Stimulated activated naive B cell treated with anti-CD40 and anti-IgM and Interleukin-4, amounts not matched to agents 10 μg/mL and 1 μg/mL and 100 μg/mL, for 72 hours (primary cell): ENCODE measurements around the gene SIX1.

Experiments used
- ATAC-seq, 2 donors: fragments of 150-1000 bp; cut with Tn5 transposase; replicated peaks; 2 replicates each; pipeline ENCODE4 v1.10.0; 2021; ENCODE audit warnings: moderate library complexity in 1 of 2
- DNase-seq: peaks from one replicate; pipeline ENCODE4 v3.0.0; 2021
- H3K27ac Mint-ChIP-seq: one replicate; pipeline ENCODE4 v1.8.0; 2022; ENCODE audit warnings: mild to moderate bottlenecking, mixed read lengths
- H3K27me3 Mint-ChIP-seq, 2 donors: one replicate each; pipeline ENCODE4 v1.8.0; 2022; ENCODE audit warnings: mixed read lengths in 2 of 2
- H3K36me3 Mint-ChIP-seq, 2 donors: one replicate each; pipeline ENCODE4 v1.8.0; 2022; ENCODE audit warnings: mixed read lengths in 2 of 2, mild to moderate bottlenecking in 1 of 2
- H3K4me1 Mint-ChIP-seq, 2 donors: one replicate each; pipeline ENCODE4 v1.8.0; 2022; ENCODE audit warnings: mixed read lengths in 2 of 2, mild to moderate bottlenecking in 1 of 2
- H3K4me3 Mint-ChIP-seq, 2 donors: one replicate each; pipeline ENCODE4 v1.8.0; 2022; ENCODE audit warnings: mild to moderate bottlenecking in 2 of 2, mixed read lengths in 2 of 2, moderate library complexity in 1 of 2
- H3K9me3 Mint-ChIP-seq, 2 donors: one replicate each; pipeline ENCODE4 v1.8.0; 2022; ENCODE audit warnings: mixed read lengths in 2 of 2, mild to moderate bottlenecking in 1 of 2

Gene SIX1

DNA sequence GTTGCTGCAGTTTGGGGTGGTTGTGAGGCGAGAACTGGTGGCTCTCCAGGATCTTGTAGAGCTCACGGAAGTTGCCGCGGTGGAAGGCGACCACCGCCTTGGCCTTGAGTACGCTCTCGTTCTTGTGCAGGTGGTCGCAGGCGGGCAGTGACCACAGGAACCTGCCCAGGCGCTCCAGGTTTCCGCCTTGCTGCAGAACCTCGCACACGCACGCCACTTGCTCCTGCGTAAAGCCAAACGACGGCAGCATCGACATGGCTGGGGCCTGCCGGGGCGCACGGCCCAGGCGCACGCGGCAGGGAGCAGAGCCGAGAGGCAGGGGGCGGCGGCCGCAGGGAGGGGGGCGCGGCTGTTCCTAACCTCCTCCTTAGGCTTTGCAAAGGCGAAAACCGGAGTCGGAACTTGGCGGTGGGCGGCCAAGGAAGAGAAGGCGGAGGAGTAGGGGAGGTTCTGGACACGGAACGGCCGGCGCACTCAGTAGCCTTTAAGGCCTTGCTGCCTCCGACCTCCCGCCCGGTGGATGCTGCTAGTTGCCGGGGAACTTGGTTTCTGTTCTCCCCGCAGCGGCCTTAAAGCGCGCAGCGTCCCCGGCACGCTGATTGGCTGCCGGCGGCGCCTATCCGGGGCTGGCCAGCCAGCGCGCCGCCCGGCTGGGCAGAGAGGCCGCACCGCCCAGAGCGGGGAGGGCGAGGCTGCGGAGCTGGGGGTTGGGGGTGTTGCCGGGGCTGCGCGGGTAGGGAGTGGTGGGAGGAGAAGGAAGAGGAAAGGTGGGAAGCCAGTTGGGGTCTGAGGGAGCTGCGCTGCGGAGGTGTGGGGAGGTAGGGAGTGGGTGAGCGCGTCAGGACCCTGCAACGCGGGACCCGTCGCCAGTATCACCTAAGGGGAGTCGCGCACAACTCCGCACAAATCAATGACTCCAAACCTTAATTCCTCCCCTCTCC, at the start of gene SIX1:
Gene SIX1 (minus strand): TSS at position 544 of the 941 bp plus-strand sequence. CDS start 288 bp downstream, at position 256.
- peaks cover 8 to 15% of the 10 kb centered on the region in 2 donors for H3K36me3 Mint-ChIP-seq
- H3K27me3 Mint-ChIP-seq = peaks cover 72 to 88% of the 10 kb centered on the region in 2 donors
- peak; percentile 66 to 67 for ATAC-seq
- H3K4me3 Mint-ChIP-seq = peak within 1 kb of the TSS; percentile 63 to 64
- peaks cover 9 to 12% of the 10 kb centered on the region in 2 donors for H3K9me3 Mint-ChIP-seq
- H3K27ac Mint-ChIP-seq = peak within 1 kb of the TSS; percentile 77
- H3K4me1 Mint-ChIP-seq = peaks cover 32 to 50% of the 10 kb centered on the region in 2 donors
- DNase-seq = peak; percentile 25

DNA sequence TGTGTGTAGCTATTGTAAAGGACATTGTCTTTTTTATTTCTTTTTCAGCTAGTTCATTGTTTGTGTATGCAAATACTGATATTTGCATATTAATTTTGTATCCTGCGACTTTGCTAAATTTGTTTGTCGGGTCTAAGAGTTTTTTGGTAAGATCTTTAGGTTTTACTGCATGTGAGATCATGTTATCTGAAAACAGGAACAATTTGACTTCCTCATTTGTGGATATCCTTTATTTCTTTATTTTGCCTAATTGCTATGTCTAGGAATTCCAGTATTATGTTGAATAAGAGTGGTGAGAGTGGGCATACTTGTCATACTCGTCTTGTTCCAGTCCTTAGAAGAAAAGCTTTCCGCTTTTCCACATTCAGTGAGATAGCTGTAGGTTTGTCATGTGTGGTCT, 46.0 kb upstream of the SIX1 start:
- DNase-seq = no peak
- Mint-ChIP-seq H3K27me3 (peaks cover 17 to 38% of the 10 kb centered on the region in 2 donors), H3K27ac (no peak overlapping the region), H3K9me3 (peaks cover 10% of the 10 kb centered on the region in 2 donors), H3K4me3 (no peak overlapping the region), H3K36me3 (peaks cover 0 to under 1% of the 10 kb centered on the region in 2 donors), H3K4me1 (no peaks in the 10 kb centered on the region)
- ATAC-seq = no peak

DNA sequence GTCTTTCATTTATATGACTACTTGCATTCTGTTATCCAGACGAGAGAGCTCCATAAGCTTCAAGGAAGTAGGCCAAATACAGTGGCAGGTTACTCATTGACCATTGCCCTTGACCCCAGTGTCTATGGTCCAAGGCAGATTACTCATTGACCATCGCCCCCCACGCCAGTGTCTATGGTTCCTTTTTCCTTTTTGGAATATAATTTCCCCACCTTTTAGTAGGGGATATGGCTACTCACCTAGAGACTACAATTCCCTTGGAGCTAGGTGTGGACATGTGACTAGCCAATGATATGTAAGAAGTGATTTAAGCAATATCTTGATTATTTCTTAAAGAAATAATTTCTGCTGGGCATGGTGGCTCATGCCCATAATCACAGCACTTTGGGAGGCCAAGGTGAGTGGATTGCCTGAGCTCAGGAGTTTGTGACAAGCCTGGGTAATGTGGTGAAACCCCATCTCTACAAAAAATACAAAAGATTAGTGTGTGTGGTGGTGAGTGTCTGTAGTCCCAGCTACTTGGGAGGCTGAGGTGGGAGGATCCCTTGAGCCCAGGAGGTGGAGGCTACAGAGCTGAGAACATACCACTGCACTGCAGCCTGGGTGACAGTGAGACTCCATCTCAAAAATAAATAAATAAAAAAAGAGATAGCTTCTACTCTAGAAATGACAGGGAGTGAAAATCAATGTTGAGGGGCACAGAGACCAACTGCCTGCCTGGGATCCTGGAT, 42.3 kb upstream of the SIX1 start:
- Mint-ChIP-seq H3K27me3 (peaks cover 16 to 21% of the 10 kb centered on the region in 2 donors), H3K27ac (no peak overlapping the region), H3K4me3 (no peak overlapping the region), H3K9me3 (peaks cover 0 to 2% of the 10 kb centered on the region in 2 donors), H3K4me1 (no peaks in the 10 kb centered on the region), H3K36me3 (no peaks in the 10 kb centered on the region)
- ATAC-seq = no peak
- no peak for DNase-seq

DNA sequence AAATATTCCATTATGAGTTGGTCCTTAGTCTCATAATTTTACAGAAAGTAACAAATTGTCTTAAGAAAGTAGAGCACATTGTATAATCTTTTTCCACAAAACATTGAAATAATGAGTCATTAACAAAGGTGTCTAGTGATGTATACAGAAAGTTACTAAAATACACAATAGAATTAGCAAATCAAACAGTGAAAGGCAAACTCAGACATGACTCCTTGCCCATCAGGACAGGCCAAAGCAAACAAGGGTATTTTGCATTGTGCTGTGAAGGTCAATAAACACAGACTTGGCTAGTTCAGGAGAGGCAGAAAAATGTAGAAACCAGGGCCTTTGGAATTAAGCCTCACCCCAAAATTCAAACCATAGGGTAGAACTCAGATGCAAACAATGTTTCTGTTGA, 37.6 kb upstream of the SIX1 start:
- Mint-ChIP-seq H3K9me3 (no peaks in the 10 kb centered on the region), H3K4me3 (no peak overlapping the region), H3K27me3 (peaks cover 8 to 11% of the 10 kb centered on the region in 2 donors), H3K36me3 (no peaks in the 10 kb centered on the region), H3K4me1 (no peaks in the 10 kb centered on the region), H3K27ac (no peak overlapping the region)
- DNase-seq (no peak), ATAC-seq (no peak)

DNA sequence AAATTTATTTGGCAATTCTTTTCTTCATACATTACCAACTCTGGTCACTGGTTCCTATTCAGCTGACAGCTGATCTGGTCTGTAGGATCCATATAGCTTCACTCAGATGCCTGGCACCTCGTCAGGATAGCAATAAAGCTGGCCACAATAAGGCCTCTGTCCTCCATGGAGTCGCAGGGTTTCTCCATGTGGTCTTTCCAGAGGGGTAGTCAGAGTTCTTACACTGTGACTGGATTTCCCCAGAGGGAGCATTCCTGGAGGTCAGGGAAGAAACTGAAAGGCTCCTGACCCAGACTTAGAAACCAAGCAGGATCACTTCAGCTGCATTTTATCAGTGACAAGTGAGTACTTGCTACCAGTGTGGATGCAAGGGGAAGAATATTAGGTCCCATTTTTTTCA, 34.9 kb upstream of the SIX1 start:
- H3K36me3 Mint-ChIP-seq = no peaks in the 10 kb centered on the region
- H3K27me3 Mint-ChIP-seq = peaks cover 11 to 14% of the 10 kb centered on the region in 2 donors
- no peaks in the 10 kb centered on the region for H3K4me1 Mint-ChIP-seq
- DNase-seq (no peak), ATAC-seq (no peak)
- no peak overlapping the region for H3K4me3 Mint-ChIP-seq
- no peak overlapping the region for H3K27ac Mint-ChIP-seq
- H3K9me3 Mint-ChIP-seq = peaks cover 0 to 2% of the 10 kb centered on the region in 2 donors

DNA sequence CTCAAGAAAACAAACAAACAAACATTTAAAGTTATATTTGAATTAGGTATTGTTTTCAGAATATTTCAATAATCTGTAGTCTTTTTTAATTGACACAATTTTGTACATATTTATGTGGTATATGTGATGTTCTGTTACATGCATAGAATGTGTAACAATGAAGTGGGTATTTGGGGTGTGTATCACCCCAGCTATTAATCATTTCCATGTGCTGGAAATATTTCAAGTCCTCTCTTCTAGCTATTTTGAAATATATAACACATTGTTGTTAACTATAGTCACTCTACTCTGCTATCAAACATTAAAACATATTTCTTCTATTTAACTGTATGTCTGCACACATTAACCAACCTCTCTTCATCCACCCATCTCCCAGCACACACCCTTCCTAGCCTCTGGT, 32.0 kb upstream of the SIX1 start:
- no peak for ATAC-seq
- no peak overlapping the region for H3K27ac Mint-ChIP-seq
- H3K36me3 Mint-ChIP-seq = no peaks in the 10 kb centered on the region
- H3K4me1 Mint-ChIP-seq = no peaks in the 10 kb centered on the region
- peaks cover 0 to 2% of the 10 kb centered on the region in 2 donors for H3K9me3 Mint-ChIP-seq
- no peak for DNase-seq
- peaks cover 3 to 24% of the 10 kb centered on the region in 2 donors for H3K27me3 Mint-ChIP-seq
- H3K4me3 Mint-ChIP-seq = no peak overlapping the region

DNA sequence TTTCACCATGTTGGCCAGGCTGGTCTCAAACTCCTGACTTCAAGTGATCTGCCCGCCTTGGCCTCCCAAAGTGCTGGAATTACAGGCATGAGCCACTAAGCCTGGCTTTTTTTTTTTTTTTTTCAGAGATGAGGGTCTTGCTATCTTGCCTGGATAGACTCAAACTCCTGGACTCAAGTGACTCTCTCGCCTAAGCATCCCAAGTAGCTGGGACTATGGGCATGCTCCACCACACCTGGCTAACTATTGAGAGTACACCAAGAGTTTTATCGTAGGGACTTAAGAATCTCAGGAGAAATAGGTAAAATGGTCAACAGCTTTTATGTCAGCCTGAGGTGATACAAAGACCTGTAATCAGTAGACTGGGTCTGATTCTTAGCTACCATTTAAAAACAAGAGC, 31.2 kb upstream of the SIX1 start:
- Mint-ChIP-seq H3K9me3 (peaks cover 0 to 2% of the 10 kb centered on the region in 2 donors), H3K4me3 (no peak overlapping the region), H3K27me3 (peaks cover 9 to 24% of the 10 kb centered on the region in 2 donors), H3K4me1 (no peaks in the 10 kb centered on the region), H3K27ac (no peak overlapping the region), H3K36me3 (no peaks in the 10 kb centered on the region)
- DNase-seq (no peak), ATAC-seq (no peak)

DNA sequence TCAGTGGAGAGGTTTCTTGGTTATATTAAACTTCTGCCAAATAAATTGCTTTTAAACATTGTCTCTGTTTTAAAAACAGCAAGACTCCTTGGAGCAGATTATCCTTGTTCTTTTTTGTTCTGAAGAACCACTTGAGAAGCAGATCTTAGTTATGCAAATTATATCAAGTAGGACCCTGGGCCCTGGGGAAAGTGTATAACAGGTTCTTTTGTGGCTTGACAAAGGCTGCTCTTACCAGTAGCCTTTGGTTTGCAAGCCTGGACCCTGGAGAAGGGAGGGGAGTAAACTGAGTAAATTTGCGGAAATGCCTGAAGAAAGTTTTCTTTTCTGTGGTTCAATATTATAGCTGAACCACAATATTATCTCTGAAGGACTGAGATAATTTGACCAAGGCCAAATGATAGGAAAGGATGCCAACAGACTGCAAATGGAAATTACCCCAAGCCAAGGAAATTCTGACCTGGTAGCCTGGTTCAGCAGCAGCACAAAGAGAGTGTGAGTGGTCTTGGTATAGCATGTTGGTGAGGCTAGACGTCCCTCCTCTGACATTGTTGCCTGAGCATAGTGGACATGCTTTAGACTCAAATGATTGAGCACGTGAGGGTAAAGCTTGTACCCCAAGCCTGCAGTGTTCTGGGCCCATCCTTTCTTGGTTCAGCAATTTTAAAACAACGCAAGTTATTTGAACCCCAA, 30.4 kb upstream of the SIX1 start:
- Mint-ChIP-seq H3K27me3 (peaks cover 13 to 24% of the 10 kb centered on the region in 2 donors), H3K36me3 (no peaks in the 10 kb centered on the region), H3K4me3 (no peak overlapping the region), H3K9me3 (peaks cover 0 to 2% of the 10 kb centered on the region in 2 donors), H3K27ac (no peak overlapping the region), H3K4me1 (no peaks in the 10 kb centered on the region)
- DNase-seq = no peak
- ATAC-seq = no peak

DNA sequence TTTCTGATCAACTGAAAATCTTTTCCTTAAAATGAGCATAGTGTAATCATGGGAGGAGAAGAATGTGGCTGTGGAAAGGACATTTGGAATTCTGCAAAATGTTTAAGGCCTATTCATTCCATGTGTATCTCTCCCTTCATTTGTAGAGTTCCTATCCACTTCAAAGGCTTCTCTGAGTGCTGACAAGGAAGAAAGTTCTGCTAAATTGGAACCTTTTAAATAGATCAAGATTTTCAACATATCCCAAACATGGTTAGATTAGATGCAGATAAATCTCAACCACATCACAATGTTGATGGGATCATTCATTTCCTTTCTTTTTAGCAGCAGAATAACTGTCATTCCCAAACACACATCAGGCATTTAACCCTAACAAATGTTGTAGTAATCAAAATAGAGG, 28.4 kb upstream of the SIX1 start:
- Mint-ChIP-seq H3K27ac (no peak overlapping the region), H3K27me3 (peaks cover 12 to 20% of the 10 kb centered on the region in 2 donors), H3K36me3 (no peaks in the 10 kb centered on the region), H3K4me3 (no peak overlapping the region), H3K9me3 (peaks cover 0 to 2% of the 10 kb centered on the region in 2 donors), H3K4me1 (no peaks in the 10 kb centered on the region)
- DNase-seq = no peak
- ATAC-seq = no peak

DNA sequence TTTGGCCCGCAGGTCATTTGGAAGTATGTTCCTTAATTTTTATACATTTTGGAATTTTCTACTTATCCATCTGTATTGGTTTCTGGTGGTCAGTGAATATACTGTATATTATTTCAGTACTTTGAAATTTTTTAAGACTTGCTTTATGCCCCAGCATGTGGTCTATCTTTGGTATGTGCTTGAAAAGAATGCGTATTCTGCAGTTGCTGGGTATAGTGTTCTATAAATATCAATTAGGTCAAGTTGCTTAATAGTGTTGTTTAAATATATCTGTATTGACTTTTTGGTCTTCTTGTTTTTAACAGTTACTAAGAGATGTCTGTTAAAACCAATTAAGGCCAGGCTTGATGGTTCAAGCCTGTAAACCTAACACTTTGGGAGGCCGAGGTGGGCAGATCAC, 21.7 kb upstream of the SIX1 start:
- Mint-ChIP-seq H3K4me3 (no peak overlapping the region), H3K9me3 (peaks cover 0 to 1% of the 10 kb centered on the region in 2 donors), H3K36me3 (no peaks in the 10 kb centered on the region), H3K27ac (no peak overlapping the region), H3K27me3 (peaks cover 11 to 15% of the 10 kb centered on the region in 2 donors), H3K4me1 (no peaks in the 10 kb centered on the region)
- ATAC-seq (no peak), DNase-seq (no peak)

DNA sequence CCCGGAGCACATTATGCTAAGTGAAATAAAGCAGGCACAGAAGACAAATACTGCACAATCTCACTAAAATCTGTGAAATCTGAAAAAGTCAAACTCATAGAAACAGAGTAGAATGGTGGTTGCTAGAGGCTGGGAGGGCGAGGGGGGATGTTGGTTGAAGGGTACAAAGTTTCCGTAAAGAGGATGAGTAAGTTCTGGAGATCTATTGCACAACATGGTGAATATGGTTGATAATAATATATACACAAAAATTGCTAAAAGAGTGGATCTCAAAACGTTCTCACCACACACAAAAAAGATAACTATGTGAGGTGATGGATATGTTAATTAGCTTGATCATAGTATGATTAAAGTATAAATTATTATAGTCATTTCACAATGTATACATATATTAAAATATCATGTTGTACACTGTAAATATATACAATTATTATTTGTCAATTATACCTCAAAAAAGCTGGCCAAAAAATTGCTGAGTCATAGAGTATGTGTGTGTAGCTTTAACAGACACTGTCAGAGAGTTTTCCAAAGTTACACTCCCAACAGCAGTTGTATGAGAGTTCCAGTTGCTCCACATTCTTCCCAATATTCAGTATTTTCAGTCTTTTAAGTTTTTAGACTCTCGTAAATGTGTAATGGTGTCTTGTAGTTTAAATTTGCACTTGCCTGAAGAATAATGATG, 19.3 kb upstream of the SIX1 start:
- H3K36me3 Mint-ChIP-seq = no peaks in the 10 kb centered on the region
- H3K27ac Mint-ChIP-seq = no peak overlapping the region
- ATAC-seq (no peak), DNase-seq (no peak)
- H3K27me3 Mint-ChIP-seq = peaks cover 11 to 29% of the 10 kb centered on the region in 2 donors
- peaks cover 0 to 1% of the 10 kb centered on the region in 2 donors for H3K9me3 Mint-ChIP-seq
- H3K4me1 Mint-ChIP-seq = no peaks in the 10 kb centered on the region
- no peak overlapping the region for H3K4me3 Mint-ChIP-seq

DNA sequence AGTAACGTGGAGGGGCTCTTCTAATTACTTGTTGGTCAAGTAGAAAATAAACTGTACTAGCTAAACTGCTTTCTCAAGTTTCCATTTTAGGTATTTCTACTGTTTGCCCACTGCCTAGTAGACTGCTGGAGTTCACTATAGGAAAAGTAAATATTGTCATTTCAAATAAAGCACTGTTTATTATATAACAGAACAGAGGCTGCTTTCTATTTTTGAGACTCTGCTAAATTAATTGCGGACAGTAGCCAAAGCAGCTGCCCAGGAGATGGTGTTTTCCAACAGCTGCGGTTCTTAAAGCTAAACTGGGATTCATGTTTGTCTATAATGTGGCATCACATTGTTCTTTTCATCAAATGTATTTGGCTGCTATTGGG, 15.9 kb upstream of the SIX1 start:
- H3K4me3 Mint-ChIP-seq = no peak overlapping the region
- no peaks in the 10 kb centered on the region for H3K4me1 Mint-ChIP-seq
- H3K9me3 Mint-ChIP-seq = peaks cover 0 to 1% of the 10 kb centered on the region in 2 donors
- ATAC-seq (no peak), DNase-seq (no peak)
- no peak overlapping the region for H3K27ac Mint-ChIP-seq
- H3K36me3 Mint-ChIP-seq = no peaks in the 10 kb centered on the region
- H3K27me3 Mint-ChIP-seq = peaks cover 23 to 49% of the 10 kb centered on the region in 2 donors

DNA sequence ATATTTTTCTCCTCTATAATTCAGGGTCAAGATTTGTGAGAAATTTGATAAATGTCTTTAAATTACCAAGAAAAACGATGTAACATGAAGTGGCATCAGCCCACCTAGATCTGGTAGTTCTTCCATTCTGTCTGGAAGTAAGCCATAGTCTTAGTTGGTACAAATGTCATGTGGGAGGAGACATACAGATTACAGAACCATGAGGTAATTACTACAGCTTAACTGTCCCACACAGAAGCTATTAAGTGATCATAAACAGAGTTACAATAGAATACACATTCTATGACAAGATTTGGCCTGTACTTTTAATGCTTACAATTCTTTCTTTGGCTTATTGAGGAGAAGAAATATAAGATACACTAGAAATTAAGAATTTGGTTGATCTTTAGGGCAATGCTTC, 13.7 kb upstream of the SIX1 start:
- no peak overlapping the region for H3K27ac Mint-ChIP-seq
- DNase-seq (no peak), ATAC-seq (no peak)
- peaks cover 5 to 11% of the 10 kb centered on the region in 2 donors for H3K4me1 Mint-ChIP-seq
- no peak overlapping the region for H3K4me3 Mint-ChIP-seq
- no peaks in the 10 kb centered on the region for H3K36me3 Mint-ChIP-seq
- H3K9me3 Mint-ChIP-seq = no peaks in the 10 kb centered on the region
- peaks cover 38 to 64% of the 10 kb centered on the region in 2 donors for H3K27me3 Mint-ChIP-seq

DNA sequence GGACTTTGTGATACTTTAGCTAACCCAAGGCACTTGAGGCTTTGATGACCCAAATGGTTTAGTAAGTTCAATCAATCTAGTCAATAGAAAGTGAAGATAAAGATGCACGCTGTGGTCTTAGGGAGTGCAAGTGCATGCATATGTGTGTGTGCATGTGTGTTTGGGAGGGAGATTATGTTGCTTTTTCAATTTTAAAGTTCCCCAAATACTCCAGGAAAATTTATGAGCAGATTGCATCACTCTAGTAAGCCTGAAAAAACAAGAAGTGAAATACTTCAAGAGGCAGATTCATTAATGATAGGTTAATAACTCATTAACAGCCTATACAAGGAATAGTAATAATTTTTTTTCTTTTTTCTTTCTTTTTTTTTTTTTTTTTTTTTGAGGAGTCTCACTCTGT, 12.4 kb upstream of the SIX1 start:
- H3K4me3 Mint-ChIP-seq = no peak overlapping the region
- ATAC-seq (no peak), DNase-seq (no peak)
- peaks cover 42 to 71% of the 10 kb centered on the region in 2 donors for H3K27me3 Mint-ChIP-seq
- H3K9me3 Mint-ChIP-seq = no peaks in the 10 kb centered on the region
- peaks cover 9 to 23% of the 10 kb centered on the region in 2 donors for H3K4me1 Mint-ChIP-seq
- no peaks in the 10 kb centered on the region for H3K36me3 Mint-ChIP-seq
- H3K27ac Mint-ChIP-seq = no peak overlapping the region
